Endothelial cell of umbilical vein (primary cell): ENCODE measurements around the gene DDX56.

Experiments
- CTCF ChIP-seq, 2 donors: IDR thresholded peaks; 1 replicate in 1 of 2; 2 replicates in 1 of 2; pipeline ENCODE4 v1.5.1; 2011; ENCODE audit warnings: low read length in 2 of 2, mild to moderate bottlenecking in 2 of 2, moderate library complexity in 2 of 2, control low read depth in 1 of 2, inconsistent platforms in 1 of 2, low read depth in 1 of 2; ENCODE audit not compliant: insufficient read depth in 1 of 2; ENCODE audit errors: extremely low read depth in 1 of 2
- EZH2 ChIP-seq: IDR thresholded peaks from 2 replicates; pipeline ENCODE4 v1.6.1; 2012; ENCODE audit warnings: borderline replicate concordance, low read depth, mild to moderate bottlenecking, moderate library complexity, low read length, inconsistent platforms; ENCODE audit not compliant: severe bottlenecking
- JUN ChIP-seq: IDR thresholded peaks from 2 replicates; pipeline ENCODE4 v1.6.1; 2011; ENCODE audit warnings: borderline replicate concordance, low read depth; ENCODE audit not compliant: insufficient read length, insufficient read depth
- MAX ChIP-seq: IDR thresholded peaks from 2 replicates; pipeline ENCODE4 v1.6.1; 2011; ENCODE audit not compliant: insufficient read depth, insufficient read length
- POLR2A ChIP-seq: IDR thresholded peaks from 2 replicates; pipeline ENCODE4 v1.6.1; 2012; ENCODE audit warnings: low read depth, mild to moderate bottlenecking, control low read depth, low read length
- POLR2AphosphoS5 ChIP-seq: IDR thresholded peaks from 2 replicates; pipeline ENCODE4 v1.6.1; 2012; ENCODE audit warnings: low read depth, mild to moderate bottlenecking, control low read depth, low read length, moderate library complexity; ENCODE audit not compliant: insufficient read depth

- TF ChIP-seq CTCF (IDR thresholded peaks at IDR 0.05; ENCODE audit: extremely low read depth in 1 of 2, insufficient read depth in 1 of 2, low read depth in 1 of 2, low read length in 2 of 2) (no peak), POLR2A (no peak), POLR2AphosphoS5 (no peak), JUN (peak; percentile 37), EZH2 (no peak), MAX (no peak)
Measured at GRCh38 chr7:44548893-44549292, 24.8 kb downstream of the DDX56 start.
